HT-29 (cell line): ENCODE measurements around the gene PIK3R6. TPM values are rescaled to one million over a fixed set of nuclear protein-coding genes. Genes with fewer than 3 reads are reported as not detected.

Source experiments
- DNase-seq: peaks from one replicate; pipeline ENCODE4 v3.0.0-alpha.2; 2015; ENCODE audit warnings: low spot score
- total RNA-seq: library from RNA; depleted of rRNA; stranded (reverse); fragments of >200 nt; shearing (Covaris generic); gene quantifications from 2 replicates; pipeline ENCODE4 v1.2.3, GENCODE V29; 2014; rRNA removed

PIK3R6 gene, protein sequence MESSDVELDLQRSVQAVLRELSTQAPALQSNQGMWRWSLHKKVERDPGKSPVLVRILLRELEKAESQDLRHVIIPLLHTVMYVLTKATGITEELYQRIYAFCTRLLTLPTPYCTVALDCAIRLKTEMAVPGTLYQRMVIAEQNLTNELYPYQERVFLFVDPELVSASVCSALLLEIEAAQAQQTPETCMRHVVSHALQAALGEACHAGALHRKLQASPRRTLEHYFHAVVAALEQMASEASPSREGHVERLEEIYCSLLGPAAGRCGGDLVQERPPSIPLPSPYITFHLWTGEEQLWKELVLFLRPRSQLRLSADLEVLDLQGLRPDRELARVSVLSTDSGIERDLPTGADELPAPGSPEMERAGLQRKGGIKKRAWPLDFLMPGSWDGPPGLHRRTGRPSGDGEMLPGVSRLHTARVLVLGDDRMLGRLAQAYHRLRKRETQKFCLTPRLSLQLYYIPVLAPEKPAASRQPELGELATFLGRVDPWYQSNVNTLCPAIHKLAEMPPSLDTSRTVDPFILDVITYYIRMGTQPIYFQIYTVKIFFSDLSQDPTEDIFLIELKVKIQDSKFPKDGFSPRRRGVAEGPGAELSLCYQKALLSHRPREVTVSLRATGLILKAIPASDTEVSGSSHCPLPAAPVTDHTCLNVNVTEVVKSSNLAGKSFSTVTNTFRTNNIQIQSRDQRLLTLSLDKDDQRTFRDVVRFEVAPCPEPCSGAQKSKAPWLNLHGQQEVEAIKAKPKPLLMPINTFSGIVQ
- not detected in 2 replicates for total RNA-seq

DNA sequence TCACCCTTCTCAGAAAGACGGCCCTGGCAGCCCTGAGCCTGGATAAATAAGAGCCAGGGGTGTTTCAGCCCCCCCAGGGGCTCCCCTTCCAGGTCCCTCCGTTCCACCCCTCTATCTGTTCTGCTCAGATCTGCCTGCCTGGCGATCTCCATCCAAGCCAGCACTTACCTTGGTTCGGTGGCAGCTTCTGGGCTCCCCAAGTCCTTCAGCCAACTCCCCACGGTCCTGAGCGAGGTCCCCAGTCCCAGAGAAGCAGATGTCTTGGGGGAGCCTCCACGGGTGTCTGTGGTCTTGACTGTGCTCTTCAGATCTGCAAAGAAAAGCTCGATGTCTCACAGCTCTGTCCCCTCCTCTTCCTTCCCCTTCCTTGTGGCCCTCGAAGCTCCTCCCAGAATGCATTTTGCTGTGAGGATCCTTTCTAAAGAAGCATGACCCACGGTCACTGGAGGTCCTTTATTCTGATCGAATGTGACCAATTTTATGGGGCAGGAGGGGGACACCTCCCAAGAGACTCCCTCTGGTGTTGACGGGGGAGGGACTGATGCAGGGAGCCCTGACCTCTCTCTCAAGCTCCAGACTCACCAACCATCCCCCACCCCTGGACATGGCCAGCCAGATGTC is at the start of gene PIK3R6:
Gene PIK3R6 (minus strand): TSS at position 314 of the 621 bp plus-strand sequence. CDS start 17,880 bp downstream, outside the sequence.
- DNase-seq: no peak

DNA sequence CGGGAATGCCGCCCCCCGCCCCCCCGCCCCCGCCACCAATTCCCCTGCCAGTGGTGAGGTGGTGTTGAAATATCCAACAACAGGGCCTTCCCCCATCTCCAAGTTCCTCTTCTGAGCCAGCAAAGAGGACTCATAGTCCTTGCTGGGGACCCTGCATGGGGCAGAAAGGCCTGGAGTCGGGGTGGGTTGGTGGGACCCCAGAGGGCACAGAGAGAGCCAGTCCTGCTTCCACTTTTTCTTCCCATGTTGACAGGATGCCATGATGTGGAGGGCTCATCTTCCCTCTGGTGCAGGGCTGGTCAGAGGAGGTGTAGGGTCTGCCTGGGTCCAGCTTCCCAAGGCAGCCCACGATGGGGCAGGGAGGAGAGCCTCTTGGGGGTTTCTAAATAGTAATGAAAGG is 49.0 kb upstream of the PIK3R6 start:
- no peak for DNase-seq

DNA sequence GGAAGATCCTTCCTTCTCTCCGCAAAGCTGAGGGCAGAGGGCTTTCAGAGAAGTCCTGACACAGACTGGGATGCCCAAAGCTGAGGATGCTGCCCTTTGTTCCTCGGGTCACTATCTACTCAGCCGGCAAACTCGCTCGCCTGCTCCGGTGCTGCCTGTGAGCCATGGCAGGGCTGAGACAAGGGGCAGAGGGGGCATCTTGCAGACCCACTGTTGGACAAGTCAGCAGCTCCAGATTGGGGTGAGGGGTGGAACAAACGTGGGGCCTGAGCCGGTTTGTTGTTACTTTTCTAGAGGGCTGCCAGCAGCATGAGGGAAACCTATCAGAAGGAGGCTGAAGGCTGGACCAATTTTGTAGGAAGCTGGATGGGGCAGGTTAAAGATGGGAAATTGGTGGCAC is 47.1 kb upstream of the PIK3R6 start:
- no peak for DNase-seq

DNA sequence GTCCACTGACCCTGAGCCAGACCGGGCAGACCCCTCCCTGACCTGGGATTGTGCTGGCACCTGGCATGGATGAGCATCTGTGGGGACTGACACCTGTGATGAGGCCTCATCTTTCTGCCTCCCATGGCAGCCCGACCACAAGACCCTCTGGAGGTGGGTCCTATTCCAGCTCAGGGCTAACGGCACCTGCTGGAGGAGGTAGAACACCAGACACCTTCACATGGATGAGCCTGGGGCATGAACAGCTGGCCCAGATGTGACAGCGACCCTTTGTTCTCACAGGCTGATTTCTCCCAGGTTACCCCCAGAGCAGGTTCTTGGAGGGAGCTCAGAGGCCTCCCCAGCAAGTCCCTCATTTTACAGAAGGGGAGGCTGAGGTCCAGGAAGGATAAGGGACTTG is 46.4 kb upstream of the PIK3R6 start:
- DNase-seq: no peak

DNA sequence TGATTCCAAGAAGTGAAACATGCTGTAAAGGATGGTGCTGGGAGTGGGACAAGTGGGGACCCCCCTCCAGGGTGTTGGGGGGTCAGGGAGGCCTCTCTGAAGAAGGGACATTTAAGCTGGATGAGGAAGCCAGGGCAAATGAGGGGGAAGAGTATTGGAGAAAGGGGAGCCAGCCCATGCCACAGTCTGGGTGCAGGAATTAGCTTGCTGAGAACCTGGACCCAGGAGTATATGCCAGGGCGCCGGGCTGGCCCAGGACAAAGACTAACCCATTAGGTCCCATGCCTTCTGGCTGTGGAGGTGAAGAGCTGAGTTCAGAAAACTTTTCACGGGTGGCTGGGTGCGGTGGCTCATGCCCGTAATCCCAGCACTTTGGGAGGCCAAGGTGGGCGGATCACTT is 45.6 kb upstream of the PIK3R6 start:
- DNase-seq: no peak

DNA sequence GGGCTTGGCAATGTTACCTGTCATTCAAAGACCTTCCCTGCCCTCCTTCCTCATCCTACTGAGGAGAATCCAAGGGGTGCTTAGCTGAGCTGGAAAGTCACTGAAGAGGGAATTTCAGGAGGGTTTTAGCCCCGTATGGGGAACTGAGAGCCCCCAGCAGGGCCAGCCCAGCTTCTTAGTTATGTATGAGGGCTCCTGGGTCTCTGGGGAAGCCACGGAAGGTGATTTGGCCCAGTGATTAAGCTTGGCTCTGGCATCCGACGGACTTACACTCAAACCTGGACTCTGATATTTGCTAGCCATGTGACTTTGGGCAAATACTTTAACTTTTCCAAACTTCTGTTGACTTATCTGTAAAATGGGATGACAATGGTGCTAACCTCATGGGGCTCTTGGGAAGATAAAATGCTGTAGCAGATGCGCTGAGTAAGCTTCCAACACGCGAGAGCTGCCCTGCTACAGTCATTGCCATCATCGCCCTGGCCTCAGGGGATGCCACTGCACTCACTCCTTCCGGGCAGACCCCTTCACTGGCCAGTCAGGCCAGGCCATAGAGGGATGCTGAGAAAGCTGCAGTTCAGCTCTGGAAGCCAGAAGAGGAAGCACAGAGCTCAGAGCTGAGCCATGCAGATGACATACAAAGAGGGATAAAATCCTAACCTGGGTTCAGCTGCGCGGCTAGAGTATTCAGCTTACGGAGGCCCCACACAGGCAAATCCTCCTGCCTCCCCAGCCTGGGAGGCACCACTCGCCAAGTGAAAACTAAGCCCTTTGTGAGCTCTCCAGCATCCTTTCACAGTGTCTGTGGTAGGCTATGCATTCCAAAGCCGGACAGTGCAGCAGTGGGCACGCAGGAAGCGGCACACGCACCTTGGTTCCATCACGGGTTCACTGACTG is 44.9 kb upstream of the PIK3R6 start:
- DNase-seq: no peak

DNA sequence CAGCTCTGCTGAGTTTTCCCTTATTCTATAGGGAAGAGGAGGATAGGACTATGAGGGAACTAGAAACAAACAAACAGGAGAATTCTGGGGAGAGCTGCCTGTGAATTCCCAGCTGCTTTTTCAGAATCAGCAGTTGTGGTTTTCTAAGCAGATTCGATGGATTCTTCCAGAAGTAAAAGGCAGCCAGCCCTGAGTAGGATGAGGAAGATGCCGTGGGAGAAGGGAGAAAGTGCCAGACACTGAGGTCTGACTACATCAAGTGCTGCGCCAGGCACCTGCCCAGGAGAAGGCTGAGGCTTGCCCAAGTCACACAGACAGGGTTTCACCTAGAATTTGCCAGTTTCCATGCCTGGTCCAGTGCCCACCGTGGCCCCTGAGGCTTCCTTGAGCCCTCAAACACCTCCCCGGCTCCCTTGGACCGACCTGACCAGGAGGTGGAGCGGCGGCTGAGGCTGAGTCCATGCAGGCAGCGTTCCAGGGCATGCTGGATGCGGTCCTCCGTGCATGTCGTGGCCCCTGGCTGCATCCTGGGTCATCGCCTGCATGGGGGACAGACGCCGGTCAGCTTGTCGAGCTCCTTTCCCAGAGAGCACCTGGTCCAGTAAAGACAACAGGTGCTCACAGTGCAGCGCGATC is 43.6 kb upstream of the PIK3R6 start:
- no peak for DNase-seq

DNA sequence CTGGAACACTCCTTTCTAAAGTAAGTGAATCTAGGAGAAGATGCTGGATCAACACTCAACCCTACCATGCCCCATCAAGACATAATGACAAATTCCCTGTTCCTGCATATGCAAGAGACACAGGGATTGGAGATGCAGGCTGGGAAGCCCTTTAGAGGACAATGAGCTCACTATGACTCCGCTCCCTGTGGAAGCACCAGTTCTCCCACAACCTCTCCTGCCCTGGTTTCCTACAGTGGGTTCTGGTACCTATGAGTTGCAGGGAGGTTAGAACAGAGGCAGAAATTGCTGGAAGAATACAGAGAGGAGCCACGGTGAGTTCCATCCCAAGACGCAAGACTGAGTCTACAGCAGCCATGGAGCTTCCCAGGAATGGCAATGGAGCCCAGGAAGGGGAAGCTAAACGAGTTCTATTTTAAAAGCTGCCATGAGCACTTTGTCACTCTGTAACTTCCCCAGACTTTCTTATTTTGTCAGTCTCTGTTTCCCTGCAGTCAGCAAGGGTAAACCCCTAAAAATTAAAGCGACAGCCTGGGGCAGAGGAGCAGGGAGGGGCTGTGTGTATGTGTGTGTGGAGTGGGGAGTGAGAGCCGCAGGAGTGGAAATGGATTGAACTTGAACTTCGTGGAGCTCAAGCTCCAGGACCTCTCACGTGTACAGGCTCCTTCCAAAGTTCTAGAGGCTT is 42.3 kb upstream of the PIK3R6 start:
- DNase-seq: no peak

DNA sequence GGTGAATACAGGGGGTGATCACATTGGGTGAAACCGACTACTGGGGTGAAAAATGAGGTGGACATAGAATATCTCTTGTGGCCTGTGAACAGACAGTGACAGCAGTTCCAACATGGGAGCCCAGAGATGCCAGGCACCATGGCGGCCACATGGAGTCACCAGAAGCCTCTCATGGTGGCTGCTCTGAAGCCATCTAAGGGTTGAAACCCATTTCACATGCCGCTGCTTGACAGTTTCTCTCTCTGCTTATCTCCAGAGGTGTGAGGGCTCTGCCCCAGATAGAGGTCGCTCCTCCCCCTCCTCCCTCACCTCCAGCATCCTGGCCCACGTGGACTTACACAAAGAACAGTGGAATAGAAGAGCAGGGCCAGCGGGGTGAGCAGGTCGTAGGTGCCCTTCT is 37.9 kb upstream of the PIK3R6 start:
- DNase-seq: no peak

DNA sequence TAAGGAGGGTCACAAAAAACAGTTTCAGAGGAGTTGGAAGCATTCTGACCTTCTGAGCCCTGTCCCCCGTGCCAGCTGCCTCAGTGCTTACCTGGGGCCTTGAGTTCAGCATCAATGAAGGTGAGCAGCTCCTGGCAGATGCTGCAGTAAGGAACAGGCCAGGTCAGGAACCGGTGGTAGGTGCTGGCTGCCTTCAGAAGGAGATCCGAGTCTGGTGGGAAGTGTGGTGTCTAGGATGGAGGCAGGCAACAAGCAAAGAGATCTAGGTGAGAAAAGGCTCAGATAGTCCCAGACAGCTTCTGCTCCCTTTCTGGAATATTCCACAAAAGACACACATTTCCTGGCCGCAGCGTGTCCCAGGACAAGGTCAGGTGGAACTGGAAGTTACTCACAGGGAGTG is 37.2 kb upstream of the PIK3R6 start:
- DNase-seq: no peak

DNA sequence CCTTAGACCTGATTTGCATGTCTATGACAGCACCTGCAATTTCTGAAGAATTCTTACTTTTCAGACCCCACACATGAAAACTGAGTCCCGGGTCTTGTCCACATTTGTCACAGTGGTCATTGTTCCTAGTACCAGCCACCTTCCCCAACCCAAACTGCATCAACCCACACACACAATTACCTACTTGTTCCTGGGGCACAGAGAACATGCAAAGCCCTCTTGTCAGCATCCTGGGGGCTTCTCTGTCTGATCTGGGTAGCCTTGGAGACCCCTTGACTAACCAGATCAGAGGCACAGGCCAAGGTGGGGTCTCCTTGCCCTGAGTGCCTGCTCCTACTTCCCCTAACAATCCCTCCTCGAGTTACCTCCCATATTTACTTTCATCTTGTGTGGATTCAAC is 36.7 kb upstream of the PIK3R6 start:
- DNase-seq: no peak

DNA sequence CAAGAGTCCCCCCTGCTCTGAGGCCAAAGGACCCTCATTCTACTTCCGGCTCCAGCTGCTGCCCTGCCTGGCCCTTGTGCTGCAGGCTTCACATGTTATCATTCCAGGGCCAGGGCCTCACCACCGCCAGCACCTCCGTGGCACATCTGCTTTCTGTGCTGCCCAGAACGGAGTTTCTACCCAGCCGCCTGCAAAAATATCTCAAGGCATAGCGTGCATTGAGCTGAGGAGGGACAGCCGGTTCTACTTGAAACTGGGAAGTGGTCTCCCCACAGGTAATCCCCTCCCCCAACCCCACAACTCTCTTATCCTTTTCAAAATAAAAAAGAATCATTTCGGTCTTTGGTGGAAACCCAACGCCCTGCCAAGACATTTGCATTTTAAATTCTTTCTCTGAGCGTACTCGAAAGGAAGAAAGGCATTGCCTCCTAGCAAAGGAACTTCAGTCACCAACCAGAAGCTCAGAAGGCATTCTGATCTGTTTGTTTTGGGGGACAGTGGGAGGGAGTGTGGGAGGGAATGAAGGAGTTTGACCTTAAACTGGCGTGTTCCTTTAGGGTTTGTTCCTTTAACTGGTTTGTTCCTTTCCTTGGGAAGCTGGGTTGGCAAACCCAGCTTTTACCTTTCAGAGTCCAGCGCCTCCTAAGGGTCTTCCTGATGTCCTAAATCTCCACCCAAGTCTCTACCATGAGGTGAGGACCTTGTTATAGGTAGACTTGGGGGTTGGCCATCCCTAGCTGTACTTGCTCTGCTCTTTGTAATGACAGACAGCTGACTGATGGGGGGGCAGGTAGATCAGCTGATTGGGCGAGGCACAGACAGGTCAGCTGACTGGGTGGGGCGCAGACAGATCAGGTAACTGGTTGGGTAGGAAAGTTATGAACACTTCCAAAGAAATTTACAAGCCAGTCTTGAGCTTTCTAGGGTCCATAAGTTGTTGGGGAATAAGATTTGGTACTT is 33.4 kb upstream of the PIK3R6 start:
- DNase-seq: no peak

DNA sequence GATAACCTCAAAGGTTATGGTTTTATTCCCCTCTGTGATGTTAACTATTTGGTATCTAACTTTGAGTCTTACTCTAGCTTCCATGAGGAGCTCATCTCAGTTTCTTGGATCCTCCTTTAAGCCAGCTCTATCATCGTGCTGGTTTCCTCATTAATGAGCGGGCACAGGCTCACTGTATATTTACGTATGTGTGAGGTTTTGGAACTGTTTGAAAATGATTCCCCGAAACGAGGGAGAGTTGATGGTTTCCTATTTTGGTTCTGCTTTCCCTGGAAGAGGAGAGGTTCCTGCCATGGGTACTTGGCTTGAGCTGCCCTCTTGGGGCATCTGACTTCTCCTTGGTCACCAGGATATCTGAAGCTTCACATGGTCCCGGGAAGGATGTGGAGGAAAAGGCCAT is 32.7 kb upstream of the PIK3R6 start:
- DNase-seq: no peak

DNA sequence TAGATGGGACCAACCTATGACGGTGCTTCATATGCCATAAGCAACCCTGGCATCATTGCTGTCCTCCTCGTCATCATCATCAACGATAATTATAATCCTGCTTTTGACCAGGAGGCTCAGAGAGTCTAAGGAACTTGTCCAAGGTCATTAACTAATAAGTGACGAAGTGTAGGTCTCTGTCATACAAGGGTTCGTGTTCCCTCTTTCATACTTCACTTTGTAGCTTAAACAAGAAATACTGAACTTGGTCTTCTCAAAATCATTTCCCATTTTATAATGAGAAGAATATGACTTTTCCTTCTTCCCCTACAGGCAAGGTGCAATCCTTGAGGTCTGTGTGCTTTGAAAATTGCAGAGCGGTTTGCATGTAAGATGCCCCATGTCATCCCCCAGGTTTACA is 31.2 kb upstream of the PIK3R6 start:
- DNase-seq: no peak

DNA sequence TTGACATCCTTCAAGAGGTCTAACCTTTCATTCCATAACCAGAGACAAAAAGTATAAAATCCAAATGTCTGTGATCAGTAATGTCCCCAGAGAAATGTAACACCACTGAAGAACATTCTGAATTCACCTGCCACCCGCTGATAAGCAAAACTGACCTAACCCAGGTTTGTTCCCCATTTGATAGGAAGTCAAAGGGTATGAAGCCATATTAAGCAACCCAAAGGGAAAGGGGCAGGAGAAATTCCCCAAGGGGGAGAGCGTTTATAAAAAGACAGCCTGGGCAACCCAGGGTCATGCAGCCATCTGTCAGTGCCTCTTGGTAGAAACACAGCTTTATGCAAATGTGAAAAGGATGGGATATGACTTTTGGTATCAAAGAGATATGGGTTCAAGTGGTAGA is 30.7 kb upstream of the PIK3R6 start:
- DNase-seq: no peak

DNA sequence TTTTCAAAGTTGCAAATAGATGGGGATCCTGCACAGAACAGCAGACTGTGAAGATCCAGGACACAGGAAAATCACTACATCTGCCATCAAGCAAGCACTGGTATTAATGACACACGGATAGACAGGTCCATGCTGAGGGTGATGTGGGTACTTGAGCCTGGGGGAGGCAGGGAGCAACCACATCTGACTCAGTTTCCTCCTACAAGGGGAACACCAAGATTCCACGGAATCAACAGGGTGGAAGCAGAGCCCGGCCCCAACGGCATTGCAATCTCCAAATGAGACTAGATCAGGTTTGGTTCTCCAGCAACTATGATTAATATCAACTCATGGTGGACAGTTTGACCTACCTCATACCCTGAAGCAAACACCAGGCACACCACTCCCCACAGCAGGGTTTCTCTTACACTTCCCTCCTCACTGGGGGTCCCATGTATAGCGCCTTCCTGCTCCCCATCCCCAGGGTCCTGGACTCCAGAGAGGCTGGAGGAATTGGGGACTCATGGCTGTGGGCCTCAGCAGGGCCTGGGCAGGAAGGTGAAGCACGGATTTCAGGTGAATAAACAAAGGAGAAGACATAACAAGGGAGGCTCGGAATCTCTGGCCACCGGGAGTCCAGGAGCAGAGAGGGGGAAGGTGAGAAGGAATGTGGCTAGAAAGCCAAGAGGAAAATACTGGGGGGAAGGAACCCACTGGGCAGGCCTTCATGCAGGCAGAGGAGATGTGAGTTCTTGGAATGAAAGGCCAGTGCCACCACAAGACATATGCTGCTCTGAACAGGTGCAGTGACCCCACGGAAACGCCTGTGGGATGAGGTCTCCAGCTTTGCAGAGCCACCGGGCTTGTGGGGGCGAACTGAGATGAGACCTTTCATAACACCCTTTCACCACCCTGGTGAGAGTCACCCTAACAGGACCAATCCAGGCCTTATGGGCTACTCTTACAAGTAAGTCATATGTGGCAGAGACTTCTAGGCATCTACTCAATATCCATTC is 29.5 kb upstream of the PIK3R6 start:
- no peak for DNase-seq

DNA sequence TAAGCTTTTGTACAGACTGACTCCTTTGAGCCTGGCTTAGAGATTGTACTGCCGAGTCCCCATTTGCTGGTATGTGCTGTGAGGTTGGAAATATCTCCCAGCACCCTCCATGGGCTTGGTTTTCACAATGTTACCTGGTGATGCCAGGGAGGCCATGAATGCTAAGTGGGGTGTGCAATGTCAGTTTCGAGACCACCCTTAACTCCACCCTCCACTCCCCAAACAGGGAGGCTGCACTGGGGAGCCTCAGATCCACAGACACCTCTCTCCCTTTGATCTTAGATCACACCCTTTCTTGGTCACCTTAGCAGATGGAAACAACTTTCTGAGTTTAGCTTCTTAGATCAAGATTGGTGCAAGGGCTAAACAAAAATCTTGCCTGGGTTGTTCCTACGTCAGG is 28.6 kb upstream of the PIK3R6 start:
- no peak for DNase-seq
